HG02610 (cell line): Measurements from ENCODE around the gene CHFR.
"Not testable (repeated sequence)": the region's sequence is repeated elsewhere in the genome, so short reads cannot be mapped to it uniquely, and the experiment has no call there.

Experiments used
- ATAC-seq: cut with Tn5 transposase; IDR thresholded peaks from one replicate; pipeline ENCODE4 v1.9.1; 2021; ENCODE audit warnings: mild to moderate bottlenecking, moderate library complexity; ENCODE audit not compliant: unreplicated experiment

Gene CHFR

GRCh38 chr12:132813443-132813842 lies 74.0 kb downstream of the CHFR start:
- ATAC-seq, result peak; percentile 68

DNA sequence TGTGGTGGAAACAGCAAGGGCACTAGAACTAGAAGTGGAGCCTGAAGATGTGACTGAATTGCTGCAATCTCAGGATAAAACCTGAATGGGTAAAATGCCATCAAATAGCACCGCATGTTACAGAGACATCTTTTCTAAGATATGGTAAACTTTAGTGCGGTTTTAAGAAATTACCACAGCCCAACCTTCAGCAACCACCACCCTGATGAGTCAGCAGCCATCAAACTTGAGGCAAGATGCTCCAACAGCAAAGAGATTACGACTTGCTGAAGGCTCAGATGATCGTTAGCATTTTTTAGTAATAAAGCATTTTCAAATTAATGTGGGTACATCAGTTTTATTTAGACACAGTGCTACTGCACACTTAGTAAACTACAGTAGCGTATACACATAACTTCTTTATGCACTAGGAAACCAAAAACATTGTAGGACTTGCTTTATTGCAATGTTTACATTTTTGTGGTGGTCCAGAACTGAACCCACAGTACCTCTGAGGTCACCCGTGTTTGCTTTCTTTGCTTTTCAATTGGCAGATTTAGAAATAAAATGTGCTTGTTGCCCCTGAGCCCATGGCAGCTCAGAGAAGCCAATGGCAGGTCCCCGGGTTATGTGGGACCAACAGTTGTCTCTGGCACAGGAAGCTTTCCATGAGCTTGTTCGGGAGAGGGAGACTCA lies 74.6 kb downstream of the CHFR start:
- ATAC-seq, result no peak

DNA sequence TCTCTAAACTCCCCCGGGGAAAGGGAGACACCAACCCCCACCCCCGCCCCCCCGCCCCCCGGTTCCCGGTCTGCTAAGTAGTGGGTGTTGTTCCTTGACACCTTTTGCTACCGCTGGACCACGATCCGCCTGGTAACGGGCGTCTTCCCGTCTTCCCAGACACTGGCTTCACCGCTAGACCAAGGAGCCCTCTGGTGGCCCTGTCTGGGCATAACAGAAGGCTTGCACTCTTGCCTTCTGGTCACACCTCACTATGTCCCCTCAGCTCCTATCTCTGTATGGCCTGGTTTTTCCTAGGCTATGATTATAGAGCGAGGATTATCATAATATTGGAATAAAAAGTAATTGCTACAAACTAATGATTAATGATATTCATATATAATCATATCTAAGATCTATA lies 78.0 kb downstream of the CHFR start:
- not testable (repeated sequence) for ATAC-seq

DNA sequence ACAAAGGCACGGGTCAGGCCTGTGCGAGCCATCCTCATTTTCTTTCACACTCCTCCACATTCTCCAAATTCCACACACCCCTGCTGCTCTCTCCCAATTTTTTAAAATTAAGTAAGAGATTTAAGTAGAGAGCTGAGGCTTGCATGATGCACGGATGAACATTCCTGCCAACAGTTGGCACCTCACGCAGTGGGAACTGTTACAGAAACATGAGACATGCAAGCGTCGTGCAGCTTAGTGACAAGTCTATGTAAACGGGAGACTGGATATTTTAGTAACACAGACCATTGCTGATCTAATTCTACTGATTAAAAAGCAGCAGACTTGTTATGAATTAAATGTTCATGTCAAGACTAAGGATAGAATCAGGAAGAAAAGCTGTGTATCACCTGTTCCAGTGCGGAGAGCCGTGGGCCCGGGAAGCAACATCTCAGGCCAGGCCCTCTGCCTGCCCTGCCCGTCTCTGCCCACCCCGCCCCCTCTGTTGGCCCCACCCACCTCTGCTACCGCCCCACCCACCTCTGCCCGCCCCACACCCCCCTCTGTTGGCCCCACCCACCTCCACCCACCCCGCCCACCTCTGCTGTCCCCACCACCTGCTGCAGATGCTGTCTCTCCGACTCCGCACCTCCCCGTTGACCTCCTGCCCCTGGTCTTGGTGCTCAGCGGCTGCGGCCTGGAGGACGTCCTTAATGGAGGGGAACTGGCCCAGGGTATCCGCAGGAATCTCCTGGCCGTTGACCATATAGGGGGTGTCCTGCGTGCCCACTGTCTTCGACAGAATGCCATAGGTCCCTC lies 79.9 kb downstream of the CHFR start:
- no peak for ATAC-seq

DNA sequence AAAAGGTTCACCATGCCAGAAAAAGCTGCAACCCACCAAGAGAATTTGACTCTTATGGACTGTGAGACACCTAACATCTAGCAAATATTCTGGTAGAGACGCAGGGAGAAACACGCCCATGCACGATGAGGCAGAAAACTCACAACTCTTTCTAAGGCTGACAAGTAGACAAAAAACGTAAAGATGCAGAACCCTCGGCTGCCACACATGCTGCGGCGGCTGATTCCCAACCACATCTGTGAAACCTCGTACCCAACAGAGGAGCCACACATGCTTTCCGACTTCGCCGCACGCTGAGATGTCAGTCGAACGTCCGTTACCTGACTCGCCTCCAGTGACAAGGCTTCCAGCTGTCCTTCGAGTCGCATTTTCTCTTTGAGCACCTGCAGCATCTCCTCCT lies 80.5 kb downstream of the CHFR start:
- no peak for ATAC-seq

DNA sequence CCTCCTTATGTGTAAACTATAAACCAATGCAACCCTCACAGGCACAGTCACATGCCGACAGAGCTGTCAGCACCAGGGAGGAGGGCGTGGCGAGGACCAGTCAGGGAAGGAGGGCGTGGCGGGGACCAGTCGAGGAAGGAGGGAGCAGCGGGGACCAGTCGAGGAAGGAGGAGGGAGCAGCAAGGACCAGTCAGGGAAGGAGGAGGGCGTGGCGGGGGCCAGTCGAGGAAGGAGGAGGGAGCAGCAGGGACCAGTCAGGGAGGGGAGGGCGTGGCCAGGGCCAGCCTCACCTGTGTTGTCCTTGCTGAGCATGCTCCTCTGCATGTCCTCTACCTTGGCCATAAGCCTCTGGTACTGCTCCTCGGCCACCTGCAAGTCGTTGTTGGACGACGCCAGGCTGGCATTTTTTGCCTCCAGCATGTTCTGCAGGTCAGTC lies 83.0 kb downstream of the CHFR start:
- ATAC-seq, result no peak

DNA sequence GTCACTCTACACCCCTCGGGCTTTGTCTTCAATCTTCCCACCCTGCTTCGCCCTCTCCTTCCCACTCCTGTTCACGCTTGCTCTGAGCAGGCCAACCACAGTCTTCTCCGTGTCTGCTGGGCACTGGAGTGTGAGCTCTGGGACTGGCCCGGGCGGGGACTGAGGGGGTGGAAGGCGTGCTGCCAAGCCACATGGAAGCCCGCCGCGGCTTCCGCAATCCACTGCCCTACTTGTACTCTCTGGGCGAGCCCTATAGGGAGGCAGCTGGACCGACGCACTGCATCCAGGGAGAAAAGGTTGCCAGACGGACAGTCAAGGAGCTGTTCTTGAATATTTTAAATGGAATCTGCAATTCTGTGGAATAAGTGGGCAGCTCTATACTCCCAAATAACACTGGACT lies 83.5 kb downstream of the CHFR start:
- ATAC-seq, result no peak

DNA sequence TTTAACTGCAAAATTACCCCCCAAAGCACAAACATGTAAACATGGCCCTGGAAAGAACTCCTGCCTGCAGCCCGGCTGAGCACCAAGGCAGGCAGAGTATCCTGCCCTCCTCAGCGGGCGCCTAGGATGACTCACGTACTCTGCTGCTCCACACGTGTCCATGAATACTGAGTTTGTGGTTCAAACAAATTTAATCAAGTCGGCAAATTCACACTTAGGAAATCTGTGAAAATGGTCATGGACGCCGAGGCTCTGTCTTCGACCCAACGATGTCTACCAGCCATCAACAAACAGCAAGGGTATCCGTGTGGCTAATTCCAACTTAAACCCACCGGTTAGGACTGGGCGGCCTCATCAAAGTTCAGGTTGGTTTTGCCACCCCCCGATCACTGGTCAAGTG lies 84.3 kb downstream of the CHFR start:
- ATAC-seq, result no peak

DNA sequence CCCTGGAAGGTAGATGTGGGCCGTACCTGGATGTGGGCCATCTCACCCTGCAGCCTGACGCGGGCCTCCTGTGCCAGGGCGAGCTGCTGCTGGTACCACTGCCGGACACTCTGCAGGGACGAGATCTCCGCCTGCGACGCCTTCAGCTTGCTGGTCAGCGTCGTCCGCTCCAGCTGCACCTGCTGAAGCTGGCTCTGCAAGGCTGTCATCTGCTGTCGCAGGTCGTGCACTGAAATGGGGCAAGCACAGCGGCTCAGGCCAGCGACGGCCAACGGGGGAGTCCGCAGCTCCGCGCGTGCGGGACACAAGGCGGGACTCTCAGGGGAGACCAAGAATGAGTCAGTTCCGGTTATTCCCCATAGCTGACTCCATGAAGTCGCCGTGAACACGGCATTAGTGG lies 85.7 kb downstream of the CHFR start:
- no peak for ATAC-seq

DNA sequence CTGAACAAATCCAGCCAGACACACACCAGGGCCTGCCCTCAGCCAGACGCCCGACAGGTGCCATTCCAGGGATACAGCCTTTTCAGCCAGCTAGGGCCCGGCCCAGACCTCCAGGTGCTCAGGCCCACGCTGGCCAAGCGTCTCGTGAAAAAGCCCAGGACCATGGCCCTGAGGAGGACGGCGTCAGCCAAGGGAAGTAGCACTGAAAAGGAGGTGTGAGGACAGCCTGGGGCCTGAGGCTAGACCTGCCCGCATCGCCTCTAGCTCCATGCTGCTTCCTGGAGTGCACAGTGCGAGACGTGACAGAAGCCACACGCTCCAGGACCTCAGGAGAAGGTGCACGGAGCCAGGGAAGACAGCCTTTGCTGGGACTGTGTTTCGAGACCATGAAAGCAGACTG lies 88.6 kb downstream of the CHFR start:
- ATAC-seq, result no peak

DNA sequence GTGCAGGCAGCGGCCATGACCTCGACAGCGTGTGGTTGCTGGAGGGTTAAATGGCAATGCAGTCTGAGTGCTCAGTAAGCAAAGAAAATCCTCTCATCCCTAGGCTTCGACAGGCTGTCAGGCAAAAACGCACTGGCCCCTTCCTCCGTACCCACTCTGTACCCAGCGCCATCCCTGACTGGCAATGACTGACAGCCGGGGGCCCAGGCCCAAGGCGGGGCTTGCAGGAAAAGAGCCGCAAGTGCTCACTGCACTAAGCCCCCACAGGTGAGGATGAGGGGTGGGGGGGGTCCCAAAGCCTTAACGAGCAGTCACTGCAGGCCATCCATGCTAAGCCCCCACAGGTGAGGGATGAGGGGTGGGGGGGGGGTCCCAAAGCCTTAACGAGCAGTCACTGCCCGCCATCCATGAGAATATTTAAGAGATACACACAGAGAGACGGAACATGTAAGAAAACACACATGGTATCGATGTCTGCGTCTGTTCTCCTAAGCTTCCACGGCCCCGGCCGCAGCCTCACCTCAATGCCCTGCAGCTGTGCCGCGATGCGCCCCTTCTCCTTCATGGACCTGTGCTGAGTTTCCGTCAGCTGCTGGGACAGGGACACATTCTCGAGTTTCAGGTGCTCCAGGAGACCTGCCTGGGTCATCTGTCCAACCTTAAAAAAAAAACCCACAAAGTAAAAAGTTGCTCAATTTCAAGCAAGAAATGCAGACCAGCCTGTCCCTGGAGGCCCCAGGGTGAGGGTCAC lies 89.4 kb downstream of the CHFR start:
- no peak for ATAC-seq

DNA sequence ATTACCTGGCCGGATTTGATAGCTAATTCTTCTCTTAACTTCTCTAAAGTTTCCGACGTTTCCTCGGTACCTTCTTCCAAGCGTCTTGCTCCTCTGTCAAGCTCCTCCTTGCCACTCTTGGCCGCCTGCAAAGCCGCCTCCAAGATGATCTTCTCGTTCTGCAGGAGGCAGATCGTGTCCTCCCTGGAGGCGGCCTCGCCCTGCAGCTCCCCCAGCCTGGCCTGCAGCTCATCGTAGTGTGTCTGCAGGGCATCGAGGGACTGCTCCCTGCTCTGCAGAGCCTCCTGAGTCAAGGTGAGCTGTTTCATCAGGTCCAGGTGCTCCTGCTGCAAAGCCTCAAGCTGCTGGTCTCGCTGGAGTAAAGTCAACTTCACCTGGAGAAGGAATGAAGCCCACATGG lies 91.6 kb downstream of the CHFR start:
- no peak for ATAC-seq

DNA sequence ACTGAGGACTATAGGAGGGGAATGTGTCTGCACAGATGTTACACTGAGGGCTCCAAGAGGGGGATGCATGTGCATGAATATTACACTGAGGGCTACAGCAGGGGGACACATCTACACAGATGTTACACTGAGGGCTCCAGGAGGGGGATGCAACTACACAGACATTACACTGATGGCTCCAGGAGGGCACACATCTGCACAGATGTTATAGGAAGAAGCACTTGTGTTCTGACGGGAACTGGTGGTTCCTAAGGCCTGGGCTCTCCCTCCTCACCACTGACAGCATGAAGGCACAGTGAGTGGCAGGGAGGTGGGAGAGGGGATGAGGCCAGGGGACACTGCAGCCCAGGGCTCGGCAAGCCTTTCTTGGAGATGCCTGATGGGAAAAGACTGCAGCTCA lies 95.5 kb downstream of the CHFR start:
- ATAC-seq, result not testable (repeated sequence)

GRCh38 chr12:132789099-132789471 lies 98.3 kb downstream of the CHFR start:
- ATAC-seq, result no peak

GRCh38 chr12:132788375-132789098 lies 98.9 kb downstream of the CHFR start:
- ATAC-seq, result no peak

- no peak for ATAC-seq
Observed at GRCh38 chr12:132787877-132788276, 99.5 kb downstream of the CHFR start.

DNA sequence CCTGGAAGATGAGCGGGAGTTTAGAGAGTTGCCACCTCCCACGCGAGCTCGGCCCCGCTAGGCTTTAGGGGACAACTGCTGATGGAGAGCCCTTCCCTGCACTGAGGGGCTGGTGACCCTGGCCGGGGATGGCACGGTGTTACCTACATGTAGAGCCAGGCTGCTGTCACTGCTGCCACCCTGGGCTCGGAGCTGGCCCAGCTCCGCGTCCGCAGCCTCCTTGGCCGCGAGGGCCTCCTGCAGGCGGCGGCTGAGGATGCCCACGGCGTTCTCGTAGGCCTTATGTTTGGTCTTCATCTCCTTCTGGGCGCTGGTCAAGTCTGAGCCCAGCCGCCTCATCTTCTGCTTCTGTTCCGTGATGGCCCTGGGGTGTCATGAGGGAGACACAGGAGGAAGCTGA lies 101.2 kb downstream of the CHFR start:
- no peak for ATAC-seq

DNA sequence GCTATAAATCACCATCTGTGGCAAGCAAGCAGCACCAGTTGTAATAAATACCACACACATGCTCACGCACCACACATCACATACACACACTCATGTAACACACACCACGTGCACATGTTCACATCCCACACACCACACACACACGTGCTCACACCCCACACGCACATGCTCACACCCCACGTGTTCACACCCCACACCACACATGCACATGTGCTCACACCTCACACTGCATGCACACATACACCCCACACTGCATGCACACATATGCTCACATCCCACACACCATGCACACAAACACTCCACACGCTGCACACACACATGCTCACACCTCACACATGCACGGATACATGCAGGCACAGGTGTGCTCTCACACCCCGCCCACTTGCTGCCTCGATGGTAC lies 102.8 kb downstream of the CHFR start:
- ATAC-seq, result no peak

GRCh38 chr12:132783917-132784531 lies 103.4 kb downstream of the CHFR start:
- ATAC-seq, result no peak
